Activated T-helper 1 cell treated with anti-CD3 and anti-CD28 coated beads, Interleukin-12 subunit alpha, Interleukin-12 subunit beta, Interleukin-2, Interleukin-4 antibody, amounts not matched to agents 30 ng/mL and 10 ng/mL and 1 ng/mL, durations not matched to agents 14 hours and 24 hours and 36 hours (primary cell): ENCODE results near the gene IQCM. TPM values are rescaled to one million over a fixed set of nuclear protein-coding genes. Genes with fewer than 3 reads are reported as not detected.

Experiments
- DNase-seq: peaks from one replicate; pipeline ENCODE4 v3.0.0; 2021; ENCODE audit warnings: low spot score
- H3K27ac Mint-ChIP-seq: one replicate; pipeline ENCODE4 v1.8.0; 2021; ENCODE audit warnings: mild to moderate bottlenecking, mixed read lengths
- H3K27me3 Mint-ChIP-seq: one replicate; pipeline ENCODE4 v1.8.0; 2022; ENCODE audit warnings: mild to moderate bottlenecking, moderate library complexity, mixed read lengths; ENCODE audit not compliant: insufficient read depth
- H3K36me3 Mint-ChIP-seq: one replicate; pipeline ENCODE4 v1.8.0; 2021; ENCODE audit warnings: low read depth, mixed read lengths
- H3K4me1 Mint-ChIP-seq: one replicate; pipeline ENCODE4 v1.8.0; 2021; ENCODE audit warnings: low read depth, mixed read lengths
- H3K4me3 Mint-ChIP-seq: one replicate; pipeline ENCODE4 v1.8.0; 2021; ENCODE audit warnings: mild to moderate bottlenecking, moderate library complexity, mixed read lengths
- H3K9me3 Mint-ChIP-seq: one replicate; pipeline ENCODE4 v1.8.0; 2021; ENCODE audit warnings: mixed read lengths
- intact Hi-C: fragments of 100-400 bp; cut with micrococcal nuclease; formaldehyde crosslinking; loops from one replicate; pipeline ENCODE4 v1.15.1; 2024
- total RNA-seq: library from RNA; stranded (reverse); gene quantifications from 2 replicates; pipeline ENCODE4 v1.2.3, GENCODE V29; 2022

IQCM gene
- total RNA-seq, 1 donor from 2014 or later = not detected

- intact Hi-C loops = no loop called here
- Mint-ChIP-seq H3K9me3 (no peaks in the 10 kb centered on the region), H3K36me3 (no peaks in the 10 kb centered on the region), H3K27ac (no peak overlapping the region), H3K27me3 (no peaks in the 10 kb centered on the region), H3K4me3 (no peak overlapping the region), H3K4me1 (no peaks in the 10 kb centered on the region)
- DNase-seq = no peak
These were observed 230.9 kb downstream of the IQCM start for GRCh38 chr4:149584722-149585121.

GRCh38 chr4:149574971-149575370, 240.7 kb downstream of the IQCM start:
- Mint-ChIP-seq H3K36me3 (no peaks in the 10 kb centered on the region), H3K4me3 (no peak overlapping the region), H3K4me1 (no peaks in the 10 kb centered on the region), H3K27me3 (no peaks in the 10 kb centered on the region), H3K27ac (no peak overlapping the region), H3K9me3 (no peaks in the 10 kb centered on the region)
- no peak for DNase-seq
- intact Hi-C loops = no loop called here

GRCh38 chr4:149572716-149573115, 242.9 kb downstream of the IQCM start:
- no peaks in the 10 kb centered on the region for H3K27me3 Mint-ChIP-seq
- H3K27ac Mint-ChIP-seq = no peak overlapping the region
- no peak overlapping the region for H3K4me3 Mint-ChIP-seq
- DNase-seq = no peak
- H3K36me3 Mint-ChIP-seq = no peaks in the 10 kb centered on the region
- no peaks in the 10 kb centered on the region for H3K4me1 Mint-ChIP-seq
- no peaks in the 10 kb centered on the region for H3K9me3 Mint-ChIP-seq
- intact Hi-C loops = no loop called here

GRCh38 chr4:149555799-149556198, 259.8 kb downstream of the IQCM start:
- no peaks in the 10 kb centered on the region for H3K27me3 Mint-ChIP-seq
- no peak overlapping the region for H3K4me3 Mint-ChIP-seq
- no peaks in the 10 kb centered on the region for H3K9me3 Mint-ChIP-seq
- intact Hi-C loops = no loop called here
- no peak for DNase-seq
- no peaks in the 10 kb centered on the region for H3K36me3 Mint-ChIP-seq
- H3K27ac Mint-ChIP-seq = no peak overlapping the region
- no peaks in the 10 kb centered on the region for H3K4me1 Mint-ChIP-seq

- no peak for DNase-seq
- intact Hi-C loops = no loop called here
- no peaks in the 10 kb centered on the region for H3K36me3 Mint-ChIP-seq
These were observed 260.5 kb downstream of the IQCM start for GRCh38 chr4:149555146-149555545.

GRCh38 chr4:149553959-149554520, 261.6 kb downstream of the IQCM start:
- no peak for DNase-seq
- H3K27me3 Mint-ChIP-seq = no peaks in the 10 kb centered on the region
- H3K36me3 Mint-ChIP-seq = no peaks in the 10 kb centered on the region
- no peaks in the 10 kb centered on the region for H3K9me3 Mint-ChIP-seq
- no peaks in the 10 kb centered on the region for H3K4me1 Mint-ChIP-seq
- no peak overlapping the region for H3K27ac Mint-ChIP-seq
- no peak overlapping the region for H3K4me3 Mint-ChIP-seq
- intact Hi-C loops = no loop called here

More at GRCh38 chr4:149555146-149555545, 260.5 kb downstream of the IQCM start:
- Mint-ChIP-seq H3K27me3 (no peaks in the 10 kb centered on the region), H3K9me3 (no peaks in the 10 kb centered on the region), H3K27ac (no peak overlapping the region), H3K4me1 (no peaks in the 10 kb centered on the region), H3K4me3 (no peak overlapping the region)

- Mint-ChIP-seq H3K36me3 (no peaks in the 10 kb centered on the region), H3K4me1 (no peaks in the 10 kb centered on the region), H3K9me3 (no peaks in the 10 kb centered on the region), H3K27ac (no peak overlapping the region), H3K4me3 (no peak overlapping the region), H3K27me3 (no peaks in the 10 kb centered on the region)
- no peak for DNase-seq
- intact Hi-C loops = no loop called here
These were observed 263.0 kb downstream of the IQCM start for GRCh38 chr4:149552601-149553000.

- Mint-ChIP-seq H3K9me3 (no peaks in the 10 kb centered on the region), H3K36me3 (no peaks in the 10 kb centered on the region), H3K27ac (no peak overlapping the region), H3K4me3 (no peak overlapping the region), H3K27me3 (no peaks in the 10 kb centered on the region), H3K4me1 (no peaks in the 10 kb centered on the region)
- DNase-seq = no peak
- intact Hi-C loops = no loop called here
These were observed 265.7 kb downstream of the IQCM start for GRCh38 chr4:149549911-149550310.

GRCh38 chr4:149534779-149535178, 280.9 kb downstream of the IQCM start:
- intact Hi-C loops = no loop called here
- H3K27me3 Mint-ChIP-seq = no peaks in the 10 kb centered on the region
- no peak overlapping the region for H3K27ac Mint-ChIP-seq
- no peaks in the 10 kb centered on the region for H3K4me1 Mint-ChIP-seq
- no peak for DNase-seq
- peaks cover 11% of the 10 kb centered on the region for H3K9me3 Mint-ChIP-seq
- no peak overlapping the region for H3K4me3 Mint-ChIP-seq
- no peaks in the 10 kb centered on the region for H3K36me3 Mint-ChIP-seq

GRCh38 chr4:149531861-149532260, 283.8 kb downstream of the IQCM start:
- H3K27me3 Mint-ChIP-seq = no peaks in the 10 kb centered on the region
- intact Hi-C loops = no loop called here
- no peaks in the 10 kb centered on the region for H3K36me3 Mint-ChIP-seq
- H3K9me3 Mint-ChIP-seq = peaks cover 2% of the 10 kb centered on the region
- no peak overlapping the region for H3K4me3 Mint-ChIP-seq
- H3K27ac Mint-ChIP-seq = no peak overlapping the region
- DNase-seq = no peak
- H3K4me1 Mint-ChIP-seq = no peaks in the 10 kb centered on the region

- H3K36me3 Mint-ChIP-seq = no peaks in the 10 kb centered on the region
- peaks cover 5% of the 10 kb centered on the region for H3K9me3 Mint-ChIP-seq
These were observed 292.6 kb downstream of the IQCM start for GRCh38 chr4:149523039-149523438.

GRCh38 chr4:149521611-149522425, 293.8 kb downstream of the IQCM start:
- H3K9me3 Mint-ChIP-seq = peaks cover 9% of the 10 kb centered on the region
- H3K4me3 Mint-ChIP-seq = no peak overlapping the region
- H3K4me1 Mint-ChIP-seq = no peaks in the 10 kb centered on the region
- H3K36me3 Mint-ChIP-seq = no peaks in the 10 kb centered on the region
- DNase-seq = no peak
- H3K27me3 Mint-ChIP-seq = no peaks in the 10 kb centered on the region
- H3K27ac Mint-ChIP-seq = no peak overlapping the region
- intact Hi-C loops = no loop called here

More at GRCh38 chr4:149523039-149523438, 292.6 kb downstream of the IQCM start:
- Mint-ChIP-seq H3K27ac (no peak overlapping the region), H3K4me3 (no peak overlapping the region), H3K27me3 (no peaks in the 10 kb centered on the region), H3K4me1 (no peaks in the 10 kb centered on the region)
- intact Hi-C loops = no loop called here
- no peak for DNase-seq

GRCh38 chr4:149518471-149518870, 297.2 kb downstream of the IQCM start:
- intact Hi-C loops = no loop called here
- no peaks in the 10 kb centered on the region for H3K4me1 Mint-ChIP-seq
- no peak for DNase-seq
- H3K27ac Mint-ChIP-seq = no peak overlapping the region
- peaks cover 9% of the 10 kb centered on the region for H3K9me3 Mint-ChIP-seq
- H3K27me3 Mint-ChIP-seq = no peaks in the 10 kb centered on the region
- H3K36me3 Mint-ChIP-seq = no peaks in the 10 kb centered on the region
- no peak overlapping the region for H3K4me3 Mint-ChIP-seq
